Measurements from ENCODE around the gene HGFAC. TPM values are rescaled to one million over a fixed set of nuclear protein-coding genes. Genes with fewer than 3 reads are reported as not detected.

The HGFAC gene
- total and polyA plus RNA-seq, 10 of the 15 experiments (the other 5 are each of a cell fraction or from before 2014, with no cell fraction given): 0.38 TPM; not detected in 9

- ATAC-seq: no peak
- Histone ChIP-seq H3K4me3 (no peak overlapping the region), H3K27ac (ENCODE audit: control insufficient read depth, insufficient read depth) (no peak overlapping the region), H3K9me3 (replicated peaks; ENCODE audit: control insufficient read depth, insufficient read depth, low read length) (no peaks in the 10 kb centered on the region), H3K4me1 (ENCODE audit: control insufficient read depth, insufficient read depth, low read length) (no peaks in the 10 kb centered on the region), H3K79me2 (ENCODE audit: control insufficient read depth, insufficient read depth, low read length) (no peaks in the 10 kb centered on the region), H3K9ac (ENCODE audit: control insufficient read depth, insufficient read depth, low read length) (no peak overlapping the region), H3K36me3 (ENCODE audit: control insufficient read depth in 2 of 2, insufficient read depth in 2 of 2, low read length in 1 of 2) (no peaks in the 10 kb centered on the region), H3K4me2 (ENCODE audit: control insufficient read depth, insufficient read depth) (no peak overlapping the region), H2AFZ (ENCODE audit: control insufficient read depth, low read depth, low read length) (no peak overlapping the region), H4K20me1 (ENCODE audit: control insufficient read depth, insufficient read depth) (no peaks in the 10 kb centered on the region), H3K27me3 (replicated peaks in 1 of 2; ENCODE audit: control insufficient read depth in 2 of 2, insufficient read depth in 2 of 2, low read length in 1 of 2) (no peaks in the 10 kb centered on the region; a peak in 2 of 4 replicates)
- WGBS (ENCODE audit: insufficient coverage, insufficient replicate concordance, low lambda C conversion rate, missing lambda C conversion rate): 42% methylated on average over 27 of the region's 27 CpGs
- SMC1A ChIA-PET (ENCODE audit: uncharacterized antibody, unreplicated experiment): no interaction called here
- TF ChIP-seq SKIL (IDR thresholded peaks at IDR 0.05; ENCODE audit: low read depth, poor library complexity, severe bottlenecking) (no peak), SMAD5 (IDR thresholded peaks at IDR 0.05; ENCODE audit: low read depth) (no peak), ELK1 (IDR thresholded peaks at IDR 0.05; ENCODE audit: low read depth, low read length) (no peak), SRF (IDR thresholded peaks at IDR 0.05; ENCODE audit: low read depth in 2 of 2, low read length in 2 of 2) (no peak), CREB1 (IDR thresholded peaks at IDR 0.05; ENCODE audit: low read depth) (no peak), RAD21 (IDR thresholded peaks at IDR 0.05; ENCODE audit: insufficient read depth, low read depth, low read length) (no peak), ZNF622 (IDR thresholded peaks at IDR 0.05) (no peak)
- POLR2A ChIA-PET: no interaction called here
- in situ Hi-C loops (cut with MboI) (no loop called here), intact Hi-C loops (cut with micrococcal nuclease; ENCODE audit: unreplicated experiment) (no loop called here)
- CTCF ChIA-PET: interaction anchor here (0.6 kb wide), 2 partner anchors 29 to 160 kb away, joined by 3 read pairs; no protein-coding TSS in a partner anchor
- no TSS peak for BruUV-seq (replicated peaks)
- DNase-seq (ENCODE audit: low read depth, low spot score): no peak
- no peak for FAIRE-seq
- RAD21 ChIA-PET (ENCODE audit: unreplicated experiment): no interaction called here
These were observed 35.4 kb downstream of the HGFAC start for GRCh38 chr4:3476936-3477749.

Measured in GM12878 (cell line).